Measurements from ENCODE around the gene GRIK2. TPM values are rescaled to one million over a fixed set of nuclear protein-coding genes. Genes with fewer than 3 reads are reported as not detected.

Gene GRIK2
- total RNA-seq, 5 donors from 2014 or later (not counting 1 experiment from before 2014, with no cell fraction given), result 0.15 to 0.19 TPM; not detected in 3

- Mint-ChIP-seq H3K4me1 (no peaks in the 10 kb centered on the region), H3K27ac (no peak overlapping the region), H3K36me3 (no peaks in the 10 kb centered on the region), H3K9me3 (peaks cover 0 to 6% (median 4%) of the 10 kb centered on the region in 3 donors), H3K27me3 (no peaks in the 10 kb centered on the region), H3K4me3 (no peak overlapping the region)
- ChIA-PET POLR2A (no interaction called here), CTCF (interaction anchor here in 1 of 2 donors (1.2 kb wide), 1 partner anchor 10 kb away, joined by 4 read pairs; no protein-coding TSS in a partner anchor)
- ATAC-seq (replicated peaks in 1 of 4) (no peak), DNase-seq (no peak)
- Histone ChIP-seq H3K4me3 (ENCODE audit: control insufficient read depth in 1 of 2, extremely low read depth in 1 of 2, low read length in 1 of 2) (no peak overlapping the region), H3K27ac (ENCODE audit: low read length) (no peak overlapping the region), H3K9me3 (no peaks in the 10 kb centered on the region), H3K27me3 (replicated peaks in 1 of 2; ENCODE audit: control insufficient read depth in 2 of 2, extremely low read depth in 1 of 2, insufficient read depth in 2 of 2, low read length in 1 of 2) (no peaks in the 10 kb centered on the region), H3K4me1 (ENCODE audit: control insufficient read depth in 1 of 2, extremely low read depth in 1 of 2, insufficient read depth in 2 of 2, low read length in 2 of 2) (no peaks in the 10 kb centered on the region), H3K36me3 (ENCODE audit: control insufficient read depth in 2 of 2, extremely low read depth in 1 of 2, insufficient read depth in 1 of 2, low read length in 1 of 2) (no peaks in the 10 kb centered on the region)
- no CpG with 5 or more reads among the region's 1 CpG for WGBS (ENCODE audit: insufficient coverage)
Measured at GRCh38 chr6:101517632-101518031, 124.1 kb downstream of the GRIK2 start.

- Mint-ChIP-seq H3K27me3 (no peaks in the 10 kb centered on the region), H3K27ac (no peak overlapping the region), H3K36me3 (no peaks in the 10 kb centered on the region), H3K4me1 (no peaks in the 10 kb centered on the region), H3K4me3 (no peak overlapping the region), H3K9me3 (peaks cover 3 to 7% (median 5%) of the 10 kb centered on the region in 3 donors)
- 90% methylated on average over 1 of the region's 2 CpGs for WGBS (ENCODE audit: insufficient coverage)
- no peak for ATAC-seq (replicated peaks in 1 of 4)
- H3K27me3 ChIP-seq (replicated peaks in 1 of 2; ENCODE audit: control insufficient read depth in 2 of 2, extremely low read depth in 1 of 2, insufficient read depth in 2 of 2, low read length in 1 of 2), result no peaks in the 10 kb centered on the region
- H3K27ac ChIP-seq (ENCODE audit: low read length), result no peak overlapping the region
- no peak overlapping the region for H3K4me3 ChIP-seq (ENCODE audit: control insufficient read depth in 1 of 2, extremely low read depth in 1 of 2, low read length in 1 of 2)
- no peaks in the 10 kb centered on the region for H3K9me3 ChIP-seq
- POLR2A ChIA-PET, result no interaction called here
- CTCF ChIA-PET, result no interaction called here
- no peaks in the 10 kb centered on the region for H3K4me1 ChIP-seq (ENCODE audit: control insufficient read depth in 1 of 2, extremely low read depth in 1 of 2, insufficient read depth in 2 of 2, low read length in 2 of 2)
- no peak for DNase-seq
- no peaks in the 10 kb centered on the region for H3K36me3 ChIP-seq (ENCODE audit: control insufficient read depth in 2 of 2, extremely low read depth in 1 of 2, insufficient read depth in 1 of 2, low read length in 1 of 2)
Measured at GRCh38 chr6:101522254-101522653, 128.7 kb downstream of the GRIK2 start.

DNA sequence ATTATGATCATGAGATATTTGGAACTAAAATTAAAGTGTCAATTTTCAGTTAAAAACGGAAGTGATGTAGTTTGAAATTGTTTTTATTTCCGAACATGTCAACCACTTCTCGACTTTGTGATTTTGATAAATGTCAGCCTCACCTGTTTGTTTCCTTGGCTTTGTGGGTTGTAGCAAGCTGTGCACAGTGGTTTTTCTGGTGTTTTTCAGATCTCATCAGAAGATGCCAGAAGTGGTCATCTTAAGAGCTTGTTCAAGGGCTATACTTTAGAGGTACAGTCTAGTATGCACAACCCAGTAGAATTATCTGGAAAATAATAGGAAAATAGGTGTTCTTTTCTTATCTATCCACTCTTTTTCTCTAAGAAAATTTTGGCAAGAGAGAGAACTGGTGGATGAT, 134.0 kb downstream of the GRIK2 start:
- H3K27ac ChIP-seq (ENCODE audit: low read length), result no peak overlapping the region
- CTCF ChIA-PET, result interaction anchor here in 1 of 2 donors (1.3 kb wide), 1 partner anchor 9 kb away, joined by 4 read pairs; no protein-coding TSS in a partner anchor

GRCh38 chr6:101528801-101529200, 135.3 kb downstream of the GRIK2 start:
- no peak for DNase-seq
- H3K27ac Mint-ChIP-seq, result no peak overlapping the region
- Histone ChIP-seq H3K4me3 (ENCODE audit: control insufficient read depth in 1 of 2, extremely low read depth in 1 of 2, low read length in 1 of 2) (no peak overlapping the region), H3K27me3 (replicated peaks in 1 of 2; ENCODE audit: control insufficient read depth in 2 of 2, extremely low read depth in 1 of 2, insufficient read depth in 2 of 2, low read length in 1 of 2) (no peaks in the 10 kb centered on the region), H3K27ac (ENCODE audit: low read length) (no peak overlapping the region), H3K4me1 (ENCODE audit: control insufficient read depth in 1 of 2, extremely low read depth in 1 of 2, insufficient read depth in 2 of 2, low read length in 2 of 2) (no peaks in the 10 kb centered on the region), H3K36me3 (ENCODE audit: control insufficient read depth in 2 of 2, extremely low read depth in 1 of 2, insufficient read depth in 1 of 2, low read length in 1 of 2) (no peaks in the 10 kb centered on the region), H3K9me3 (no peaks in the 10 kb centered on the region)
- H3K4me1 Mint-ChIP-seq, result no peaks in the 10 kb centered on the region
- POLR2A ChIA-PET, result no interaction called here
- no peaks in the 10 kb centered on the region for H3K36me3 Mint-ChIP-seq
- no peaks in the 10 kb centered on the region for H3K27me3 Mint-ChIP-seq
- no peak overlapping the region for H3K4me3 Mint-ChIP-seq
- ATAC-seq (replicated peaks in 1 of 4), result no peak
- CTCF ChIA-PET, result no interaction called here
- peaks cover 0 to 3% (median 0%) of the 10 kb centered on the region in 3 donors for H3K9me3 Mint-ChIP-seq

More for the DNA sequence above, 134.0 kb downstream of the GRIK2 start:
- H3K9me3 Mint-ChIP-seq, result peaks cover 2 to 5% (median 3%) of the 10 kb centered on the region in 3 donors
- no peak overlapping the region for H3K27ac Mint-ChIP-seq
- 81% methylated on average over 3 of the region's 3 CpGs for WGBS (ENCODE audit: insufficient coverage)
- no peaks in the 10 kb centered on the region for H3K27me3 ChIP-seq (replicated peaks in 1 of 2; ENCODE audit: control insufficient read depth in 2 of 2, extremely low read depth in 1 of 2, insufficient read depth in 2 of 2, low read length in 1 of 2)
- POLR2A ChIA-PET, result no interaction called here
- no peak for ATAC-seq (replicated peaks in 1 of 4)
- no peak overlapping the region for H3K4me3 ChIP-seq (ENCODE audit: control insufficient read depth in 1 of 2, extremely low read depth in 1 of 2, low read length in 1 of 2)
- H3K4me3 Mint-ChIP-seq, result no peak overlapping the region
- H3K36me3 Mint-ChIP-seq, result no peaks in the 10 kb centered on the region
- no peaks in the 10 kb centered on the region for H3K27me3 Mint-ChIP-seq
- H3K9me3 ChIP-seq, result no peaks in the 10 kb centered on the region
- no peak for DNase-seq
- no peaks in the 10 kb centered on the region for H3K4me1 Mint-ChIP-seq
- no peaks in the 10 kb centered on the region for H3K4me1 ChIP-seq (ENCODE audit: control insufficient read depth in 1 of 2, extremely low read depth in 1 of 2, insufficient read depth in 2 of 2, low read length in 2 of 2)
- no peaks in the 10 kb centered on the region for H3K36me3 ChIP-seq (ENCODE audit: control insufficient read depth in 2 of 2, extremely low read depth in 1 of 2, insufficient read depth in 1 of 2, low read length in 1 of 2)

GRCh38 chr6:101531538-101531937, 138.0 kb downstream of the GRIK2 start:
- H3K4me1 ChIP-seq (ENCODE audit: control insufficient read depth in 1 of 2, extremely low read depth in 1 of 2, insufficient read depth in 2 of 2, low read length in 2 of 2), result no peaks in the 10 kb centered on the region
- Mint-ChIP-seq H3K27me3 (no peaks in the 10 kb centered on the region), H3K27ac (no peak overlapping the region), H3K4me3 (no peak overlapping the region), H3K36me3 (no peaks in the 10 kb centered on the region), H3K9me3 (no peaks in the 10 kb centered on the region), H3K4me1 (no peaks in the 10 kb centered on the region)
- ChIA-PET CTCF (no interaction called here), POLR2A (no interaction called here)
- DNase-seq (no peak), ATAC-seq (replicated peaks in 1 of 4) (no peak)
- no peaks in the 10 kb centered on the region for H3K9me3 ChIP-seq
- no peak overlapping the region for H3K27ac ChIP-seq (ENCODE audit: low read length)
- H3K4me3 ChIP-seq (ENCODE audit: control insufficient read depth in 1 of 2, extremely low read depth in 1 of 2, low read length in 1 of 2), result no peak overlapping the region
- 53% methylated on average over 2 of the region's 2 CpGs for WGBS (ENCODE audit: insufficient coverage)
- H3K27me3 ChIP-seq (replicated peaks in 1 of 2; ENCODE audit: control insufficient read depth in 2 of 2, extremely low read depth in 1 of 2, insufficient read depth in 2 of 2, low read length in 1 of 2), result no peaks in the 10 kb centered on the region
- H3K36me3 ChIP-seq (ENCODE audit: control insufficient read depth in 2 of 2, extremely low read depth in 1 of 2, insufficient read depth in 1 of 2, low read length in 1 of 2), result no peaks in the 10 kb centered on the region

GRCh38 chr6:101534386-101534785, 140.9 kb downstream of the GRIK2 start:
- Mint-ChIP-seq H3K9me3 (no peaks in the 10 kb centered on the region), H3K36me3 (no peaks in the 10 kb centered on the region), H3K4me1 (no peaks in the 10 kb centered on the region), H3K27ac (no peak overlapping the region), H3K27me3 (no peaks in the 10 kb centered on the region), H3K4me3 (no peak overlapping the region)
- ChIA-PET POLR2A (interaction anchor here in 1 of 2 donors (0.6 kb wide), 1 partner anchor 11 kb away, joined by 7 read pairs; no protein-coding TSS in a partner anchor), CTCF (no interaction called here)
- no peaks in the 10 kb centered on the region for H3K9me3 ChIP-seq
- H3K36me3 ChIP-seq (ENCODE audit: control insufficient read depth in 2 of 2, extremely low read depth in 1 of 2, insufficient read depth in 1 of 2, low read length in 1 of 2), result no peaks in the 10 kb centered on the region
- DNase-seq, result no peak
- ATAC-seq (replicated peaks in 1 of 4), result no peak
- H3K27ac ChIP-seq (ENCODE audit: low read length), result no peak overlapping the region
- H3K4me3 ChIP-seq (ENCODE audit: control insufficient read depth in 1 of 2, extremely low read depth in 1 of 2, low read length in 1 of 2), result no peak overlapping the region
- H3K4me1 ChIP-seq (ENCODE audit: control insufficient read depth in 1 of 2, extremely low read depth in 1 of 2, insufficient read depth in 2 of 2, low read length in 2 of 2), result no peaks in the 10 kb centered on the region
- no peaks in the 10 kb centered on the region for H3K27me3 ChIP-seq (replicated peaks in 1 of 2; ENCODE audit: control insufficient read depth in 2 of 2, extremely low read depth in 1 of 2, insufficient read depth in 2 of 2, low read length in 1 of 2)
- 75% methylated on average over 2 of the region's 2 CpGs for WGBS (ENCODE audit: insufficient coverage)

DNA sequence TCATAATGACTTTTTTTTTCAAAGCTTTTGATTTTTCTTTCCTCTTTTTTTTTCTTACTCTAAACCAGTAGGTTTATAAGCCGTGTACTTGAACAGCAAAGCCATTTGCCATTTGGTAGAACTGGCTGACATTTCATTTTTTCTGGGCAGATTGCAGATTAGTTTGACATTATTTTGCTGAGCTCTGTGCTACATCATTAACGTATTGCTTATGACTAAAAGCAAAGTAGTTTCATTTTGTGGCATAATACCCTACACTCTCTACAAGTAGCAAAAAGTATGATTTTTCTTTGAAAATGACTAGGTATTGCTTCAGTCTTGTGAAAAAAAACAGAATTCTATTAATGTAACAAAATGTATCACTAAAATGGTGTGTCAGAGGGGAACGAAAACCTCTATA, 141.3 kb downstream of the GRIK2 start:
- H3K36me3 Mint-ChIP-seq, result no peaks in the 10 kb centered on the region
- Histone ChIP-seq H3K27ac (ENCODE audit: low read length) (no peak overlapping the region), H3K9me3 (no peaks in the 10 kb centered on the region), H3K27me3 (replicated peaks in 1 of 2; ENCODE audit: control insufficient read depth in 2 of 2, extremely low read depth in 1 of 2, insufficient read depth in 2 of 2, low read length in 1 of 2) (no peaks in the 10 kb centered on the region), H3K4me3 (ENCODE audit: control insufficient read depth in 1 of 2, extremely low read depth in 1 of 2, low read length in 1 of 2) (no peak overlapping the region), H3K36me3 (ENCODE audit: control insufficient read depth in 2 of 2, extremely low read depth in 1 of 2, insufficient read depth in 1 of 2, low read length in 1 of 2) (no peaks in the 10 kb centered on the region), H3K4me1 (ENCODE audit: control insufficient read depth in 1 of 2, extremely low read depth in 1 of 2, insufficient read depth in 2 of 2, low read length in 2 of 2) (no peaks in the 10 kb centered on the region)
- CTCF ChIA-PET, result no interaction called here
- no peaks in the 10 kb centered on the region for H3K4me1 Mint-ChIP-seq
- POLR2A ChIA-PET, result interaction anchor here in 1 of 2 donors (0.6 kb wide), 1 partner anchor 12 kb away, joined by 7 read pairs; no protein-coding TSS in a partner anchor
- H3K4me3 Mint-ChIP-seq, result no peak overlapping the region
- DNase-seq (no peak), ATAC-seq (replicated peaks in 1 of 4) (no peak)
- no peak overlapping the region for H3K27ac Mint-ChIP-seq
- H3K9me3 Mint-ChIP-seq, result no peaks in the 10 kb centered on the region
- WGBS (ENCODE audit: insufficient coverage), result no CpG with 5 or more reads among the region's 3 CpGs
- no peaks in the 10 kb centered on the region for H3K27me3 Mint-ChIP-seq
